Sigmoid colon (tissue), 4 donors: ENCODE data around the gene POU2F2.

ENCODE experiments used
- POLR2A ChIP-seq, 2 donors: fragments of 450-650 bp; IDR thresholded peaks; one replicate each; pipeline ENCODE4 v1.6.1; 2016; ENCODE audit warnings: antibody characterized with exemption in 2 of 2, mild to moderate bottlenecking in 2 of 2, moderate library complexity in 2 of 2
- POLR2AphosphoS5 ChIP-seq, 4 donors: sonication (generic); formaldehyde crosslinking; IDR thresholded peaks; one replicate each; pipeline ENCODE4 v1.6.1; 2017; ENCODE audit warnings: antibody characterized with exemption in 4 of 4
- TF ChIP-seq, protein P1 (sequence below), 4 experiments: fragments of 450-650 bp in 3 of 4; fragments of 200-600 bp in 1 of 4; IDR thresholded peaks; one replicate each; pipeline ENCODE4 v1.5.1; 2016 to 2019; ENCODE audit warnings: antibody characterized with exemption in 4 of 4, mild to moderate bottlenecking in 3 of 4, moderate library complexity in 2 of 4

DNA sequence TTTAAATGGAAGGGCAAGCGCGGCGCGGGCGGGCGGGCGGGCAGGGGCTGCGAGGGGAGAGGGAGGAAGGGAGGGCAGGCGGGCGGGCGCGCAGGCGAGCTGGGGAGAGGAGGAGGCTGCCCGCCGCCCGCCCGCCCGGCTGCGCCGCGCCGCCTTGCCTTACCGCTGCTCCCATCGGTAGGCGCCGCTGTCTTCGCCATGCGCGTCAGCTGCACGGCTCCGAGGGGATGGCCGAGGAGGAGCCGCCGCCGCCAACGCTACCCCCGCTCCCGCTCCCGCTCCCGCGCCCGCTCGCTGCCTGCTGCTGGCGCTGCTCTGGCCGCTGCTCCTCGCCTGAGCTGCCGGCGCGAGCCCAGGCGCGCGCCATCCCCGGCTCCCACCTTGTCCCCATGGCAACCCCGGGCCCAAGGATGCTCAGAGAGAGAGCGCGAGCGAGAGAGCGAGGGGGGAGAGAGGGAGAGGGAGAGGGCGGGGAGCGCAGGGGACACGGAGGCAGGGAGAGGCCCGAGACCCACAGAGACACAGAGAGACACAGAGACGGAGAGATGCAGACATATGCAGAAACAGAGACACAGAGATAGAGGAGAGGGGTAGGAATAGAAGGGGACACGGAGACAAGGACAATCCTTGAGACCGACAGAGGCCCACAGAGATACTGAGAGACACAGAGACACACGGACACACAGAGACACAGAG lies 44.9 kb upstream of the POU2F2 start:
- TF ChIP-seq, protein P1, sequence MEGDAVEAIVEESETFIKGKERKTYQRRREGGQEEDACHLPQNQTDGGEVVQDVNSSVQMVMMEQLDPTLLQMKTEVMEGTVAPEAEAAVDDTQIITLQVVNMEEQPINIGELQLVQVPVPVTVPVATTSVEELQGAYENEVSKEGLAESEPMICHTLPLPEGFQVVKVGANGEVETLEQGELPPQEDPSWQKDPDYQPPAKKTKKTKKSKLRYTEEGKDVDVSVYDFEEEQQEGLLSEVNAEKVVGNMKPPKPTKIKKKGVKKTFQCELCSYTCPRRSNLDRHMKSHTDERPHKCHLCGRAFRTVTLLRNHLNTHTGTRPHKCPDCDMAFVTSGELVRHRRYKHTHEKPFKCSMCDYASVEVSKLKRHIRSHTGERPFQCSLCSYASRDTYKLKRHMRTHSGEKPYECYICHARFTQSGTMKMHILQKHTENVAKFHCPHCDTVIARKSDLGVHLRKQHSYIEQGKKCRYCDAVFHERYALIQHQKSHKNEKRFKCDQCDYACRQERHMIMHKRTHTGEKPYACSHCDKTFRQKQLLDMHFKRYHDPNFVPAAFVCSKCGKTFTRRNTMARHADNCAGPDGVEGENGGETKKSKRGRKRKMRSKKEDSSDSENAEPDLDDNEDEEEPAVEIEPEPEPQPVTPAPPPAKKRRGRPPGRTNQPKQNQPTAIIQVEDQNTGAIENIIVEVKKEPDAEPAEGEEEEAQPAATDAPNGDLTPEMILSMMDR (IDR thresholded peaks at IDR 0.05), result peak in 1 of 4 experiments; percentile 50
- TF ChIP-seq POLR2AphosphoS5 (IDR thresholded peaks at IDR 0.05), result no peak
- TF ChIP-seq POLR2A (IDR thresholded peaks at IDR 0.05), result no peak
